Activated CD8-positive, alpha-beta T cell treated with anti-CD3 and anti-CD28 coated beads, Interleukin-2, amount 10 ng/mL, durations not matched to agents 7 days and 5 days (primary cell): ENCODE data around the gene CCDC126. TPM values are rescaled to one million over a fixed set of nuclear protein-coding genes. Genes with fewer than 3 reads are reported as not detected.
A peak's percentile ranks its signal among the peaks of the same experiment; 100 is the strongest.
"Not testable (repeated sequence)": the region's sequence is repeated elsewhere in the genome, so short reads cannot be mapped to it uniquely, and the experiment has no call there.

Experiments
- ATAC-seq: fragments of 150-1000 bp; cut with Tn5 transposase; one replicate; pipeline ENCODE4 v1.10.0; 2021; ENCODE audit warnings: moderate library complexity
- CTCF ChIA-PET: fragments of 350-600 bp; sonication (Branson Sonifier 250); formaldehyde crosslinking; loops from one replicate; lab custom pipeline; 2021; ENCODE audit warnings: antibody characterized with exemption; lab: Charles Lee
- POLR2A ChIA-PET: fragments of 350-600 bp; sonication (Branson Sonifier 250); formaldehyde crosslinking; loops from one replicate; lab custom pipeline; 2021; ENCODE audit warnings: antibody characterized with exemption; lab: Charles Lee
- DNase-seq: peaks from one replicate; pipeline ENCODE4 v3.0.0-alpha.2; 2020
- H3K27ac Mint-ChIP-seq: one replicate; pipeline ENCODE4 v1.8.0; 2021; ENCODE audit warnings: mild to moderate bottlenecking, mixed read lengths
- H3K27me3 Mint-ChIP-seq: one replicate; pipeline ENCODE4 v1.8.0; 2021; ENCODE audit warnings: low read depth, mixed read lengths
- H3K36me3 Mint-ChIP-seq: one replicate; pipeline ENCODE4 v1.8.0; 2021; ENCODE audit warnings: low read depth, mixed read lengths
- H3K4me1 Mint-ChIP-seq: one replicate; pipeline ENCODE4 v1.8.0; 2021; ENCODE audit warnings: low read depth, mixed read lengths
- H3K4me3 Mint-ChIP-seq: one replicate; pipeline ENCODE4 v1.8.0; 2021; ENCODE audit warnings: mild to moderate bottlenecking, mixed read lengths
- H3K9me3 Mint-ChIP-seq: one replicate; pipeline ENCODE4 v1.8.0; 2022; ENCODE audit warnings: mixed read lengths; ENCODE audit not compliant: insufficient read depth
- total RNA-seq, 2 experiments: library from RNA; stranded (reverse); gene quantifications; one replicate each; pipeline ENCODE4 v1.2.3, GENCODE V29; 2021

The CCDC126 gene
- total RNA-seq, 2 experiments from 2014 or later: 6.2 to 6.3 TPM

GRCh38 chr7:23680414-23681405 is 83.5 kb downstream of the CCDC126 start:
- Mint-ChIP-seq H3K27ac (peak overlapping the region; percentile 70), H3K36me3 (no peaks in the 10 kb centered on the region), H3K4me3 (peak overlapping the region; percentile 92), H3K27me3 (peaks cover 2% of the 10 kb centered on the region), H3K4me1 (peaks cover 11% of the 10 kb centered on the region), H3K9me3 (no peaks in the 10 kb centered on the region)
- ChIA-PET CTCF (interaction anchor here (1.2 to 6.5 kb wide), 5 partner anchors 14 to 134 kb away, joined by 3 to 30 read pairs (median 7); partner anchors contain the start of gene STK31), POLR2A (no interaction called here)
- ATAC-seq (peak; percentile 42), DNase-seq (peak; percentile 58)

- H3K27me3 Mint-ChIP-seq, H3K27ac Mint-ChIP-seq, H3K36me3 Mint-ChIP-seq, DNase-seq, ATAC-seq, H3K4me3 Mint-ChIP-seq, POLR2A ChIA-PET, H3K9me3 Mint-ChIP-seq: not testable (repeated sequence)
- CTCF ChIA-PET: interaction anchor here (0.8 to 4.4 kb wide), 4 partner anchors 13 to 139 kb away, joined by 3 to 26 read pairs (median 4); no protein-coding TSS in a partner anchor
- H3K4me1 Mint-ChIP-seq: peaks cover 11% of the 10 kb centered on the region
These were observed 86.9 kb downstream of the CCDC126 start for GRCh38 chr7:23684041-23684440.

- H3K27ac Mint-ChIP-seq: no peak overlapping the region
- POLR2A ChIA-PET: no interaction called here
- no peak overlapping the region for H3K4me3 Mint-ChIP-seq
- peaks cover 1% of the 10 kb centered on the region for H3K4me1 Mint-ChIP-seq
- CTCF ChIA-PET: interaction anchor here (1.2 to 4.4 kb wide), 2 partner anchors 12 to 26 kb away, joined by 3 to 26 read pairs; no protein-coding TSS in a partner anchor
- no peaks in the 10 kb centered on the region for H3K9me3 Mint-ChIP-seq
- DNase-seq (no peak), ATAC-seq (no peak)
- H3K27me3 Mint-ChIP-seq: no peaks in the 10 kb centered on the region
- peaks cover 4% of the 10 kb centered on the region for H3K36me3 Mint-ChIP-seq
These were observed 88.5 kb downstream of the CCDC126 start for GRCh38 chr7:23685731-23686130.

- ChIA-PET POLR2A (interaction anchor here (0.9 kb wide), 1 partner anchor 9 kb away, joined by 5 read pairs; no protein-coding TSS in a partner anchor), CTCF (interaction anchor here (4.4 kb wide), 1 partner anchor 10 kb away, joined by 26 read pairs; no protein-coding TSS in a partner anchor)
- Mint-ChIP-seq H3K4me1 (no peaks in the 10 kb centered on the region), H3K4me3 (no peak overlapping the region), H3K9me3 (no peaks in the 10 kb centered on the region), H3K27ac (no peak overlapping the region), H3K36me3 (peaks cover 6% of the 10 kb centered on the region), H3K27me3 (no peaks in the 10 kb centered on the region)
- ATAC-seq (no peak), DNase-seq (no peak)
These were observed 89.8 kb downstream of the CCDC126 start for GRCh38 chr7:23687011-23687410.

GRCh38 chr7:23689165-23689564 is 92.0 kb downstream of the CCDC126 start:
- ATAC-seq (no peak), DNase-seq (no peak)
- CTCF ChIA-PET: no interaction called here
- Mint-ChIP-seq H3K4me1 (no peaks in the 10 kb centered on the region), H3K36me3 (peaks cover 17% of the 10 kb centered on the region), H3K4me3 (no peak overlapping the region), H3K9me3 (no peaks in the 10 kb centered on the region), H3K27me3 (no peaks in the 10 kb centered on the region), H3K27ac (no peak overlapping the region)
- POLR2A ChIA-PET: no interaction called here

GRCh38 chr7:23691320-23691719 is 94.1 kb downstream of the CCDC126 start:
- ATAC-seq (no peak), DNase-seq (no peak)
- Mint-ChIP-seq H3K36me3 (peaks cover 20% of the 10 kb centered on the region), H3K9me3 (no peaks in the 10 kb centered on the region), H3K27ac (no peak overlapping the region), H3K4me3 (no peak overlapping the region), H3K4me1 (no peaks in the 10 kb centered on the region), H3K27me3 (no peaks in the 10 kb centered on the region)
- ChIA-PET POLR2A (no interaction called here), CTCF (interaction anchor here (1.1 kb wide), 1 partner anchor 144 kb away, joined by 4 read pairs; no protein-coding TSS in a partner anchor)

- DNase-seq: no peak
- H3K9me3 Mint-ChIP-seq: no peaks in the 10 kb centered on the region
- peaks cover 18% of the 10 kb centered on the region for H3K36me3 Mint-ChIP-seq
- POLR2A ChIA-PET: no interaction called here
- CTCF ChIA-PET: interaction anchor here (1.4 kb wide), 1 partner anchor 122 kb away, joined by 3 read pairs; no protein-coding TSS in a partner anchor
- H3K4me3 Mint-ChIP-seq: no peak overlapping the region
- no peak for ATAC-seq
- no peak overlapping the region for H3K27ac Mint-ChIP-seq
- no peaks in the 10 kb centered on the region for H3K4me1 Mint-ChIP-seq
- no peaks in the 10 kb centered on the region for H3K27me3 Mint-ChIP-seq
These were observed 96.0 kb downstream of the CCDC126 start for GRCh38 chr7:23693224-23693623.

Other genes with a start within 250 kb of the CCDC126 start
- under 1 TPM; 0.52 to 0.55 TPM for gene IGF2BP3, start 126.9 kb upstream of the CCDC126 start, total RNA-seq
- gene TRA2A, start 65.4 kb upstream of the CCDC126 start, total RNA-seq: 100 to 1,000 TPM; 108 to 113 TPM
- gene FAM221A, start 82.8 kb downstream of the CCDC126 start, total RNA-seq: 1 to 10 TPM; 4.7 to 5.4 TPM
- gene STK31, start 112.8 kb downstream of the CCDC126 start, total RNA-seq: under 1 TPM in 1 of 2 experiments, not detected in 1; 0.16 TPM